CD4-positive, alpha-beta memory T cell (primary cell): ENCODE data around the gene TRIM47. TPM values are rescaled to one million over a fixed set of nuclear protein-coding genes. Genes with fewer than 3 reads are reported as not detected.

Experiments
- CTCF ChIA-PET: fragments of 350-600 bp; sonication (Branson Sonifier 250); formaldehyde crosslinking; loops from one replicate; lab custom pipeline; 2021; ENCODE audit warnings: inconsistent platforms; ENCODE audit not compliant: partially characterized antibody; lab: Charles Lee
- POLR2A ChIA-PET: fragments of 350-600 bp; sonication (Branson Sonifier 250); formaldehyde crosslinking; loops from one replicate; lab custom pipeline; 2021; ENCODE audit not compliant: partially characterized antibody; lab: Charles Lee
- DNase-seq, 5 donors: peaks; one replicate each; pipeline versions ENCODE4 v3.0.0 to v3.0.0-alpha.2; 2020 to 2022; ENCODE audit warnings: mixed read lengths in 1 of 5
- H3K27ac ChIP-seq: one replicate; pipeline ENCODE4 v1.7.0; 2013; ENCODE audit warnings: low read depth, low read length
- H3K27me3 ChIP-seq: 2 replicates; pipeline ENCODE4 v1.7.0; 2013; ENCODE audit warnings: mild to moderate bottlenecking, low read length, moderate library complexity; ENCODE audit not compliant: insufficient read depth
- H3K36me3 ChIP-seq: 2 replicates; pipeline ENCODE4 v1.7.0; 2013; ENCODE audit warnings: mild to moderate bottlenecking, low read length, moderate library complexity; ENCODE audit not compliant: insufficient read depth
- H3K4me1 ChIP-seq: 2 replicates; pipeline ENCODE4 v1.7.0; 2013; ENCODE audit warnings: mild to moderate bottlenecking, low read length, moderate library complexity; ENCODE audit not compliant: insufficient read depth
- H3K4me3 ChIP-seq, 2 donors: one replicate each; pipeline ENCODE4 v1.7.0; 2013; ENCODE audit warnings: low read length in 2 of 2, mild to moderate bottlenecking in 1 of 2
- H3K9me3 ChIP-seq, 2 donors: one replicate each; pipeline ENCODE4 v1.7.0; 2013; ENCODE audit warnings: low read length in 2 of 2, control low read depth in 1 of 2; ENCODE audit not compliant: control insufficient read depth in 1 of 2
- H3K27ac Mint-ChIP-seq, 7 donors: one replicate each; pipeline ENCODE4 v1.8.0; 2020 to 2021; ENCODE audit warnings: mixed read lengths in 7 of 7, mild to moderate bottlenecking in 6 of 7, inconsistent platforms in 3 of 7, moderate library complexity in 3 of 7
- H3K27me3 Mint-ChIP-seq, 2 donors: one replicate each; pipeline ENCODE4 v1.8.0; 2020 to 2021; ENCODE audit warnings: mixed read lengths in 2 of 2
- H3K36me3 Mint-ChIP-seq, 2 donors: one replicate each; pipeline ENCODE4 v1.8.0; 2020 to 2021; ENCODE audit warnings: mixed read lengths in 2 of 2, inconsistent platforms in 1 of 2, mild to moderate bottlenecking in 1 of 2
- H3K4me1 Mint-ChIP-seq, 4 donors: one replicate each; pipeline ENCODE4 v1.8.0; 2020 to 2021; ENCODE audit warnings: mixed read lengths in 4 of 4, mild to moderate bottlenecking in 1 of 4
- H3K4me3 Mint-ChIP-seq, 8 donors: one replicate each; pipeline ENCODE4 v1.8.0; 2020 to 2021; ENCODE audit warnings: mixed read lengths in 8 of 8, mild to moderate bottlenecking in 7 of 8, moderate library complexity in 6 of 8, inconsistent platforms in 3 of 8
- H3K9me3 Mint-ChIP-seq, 8 donors: one replicate each; pipeline ENCODE4 v1.8.0; 2020 to 2021; ENCODE audit warnings: mixed read lengths in 8 of 8, mild to moderate bottlenecking in 5 of 8, inconsistent platforms in 3 of 8, moderate library complexity in 1 of 8
- intact Hi-C: fragments of 100-400 bp; cut with micrococcal nuclease; formaldehyde crosslinking; loops from one replicate; pipeline ENCODE4 v1.15.1; 2023
- polyA plus RNA-seq, 2 donors: library from polyadenylated mRNA; unstranded; fragments of 300-500 nt; fragmentation: Illumina TruSeq; gene quantifications; one replicate each; pipeline ENCODE4 v1.2.3, GENCODE V29; 2021
- total RNA-seq, 2 experiments: library from RNA; stranded (reverse); gene quantifications; one replicate each; pipeline ENCODE4 v1.2.3, GENCODE V29; 2021

Gene TRIM47
- total and polyA plus RNA-seq, 4 experiments from 2014 or later: 11.2 to 26.8 (median 20.0) TPM

GRCh38 chr17:75830164-75831031 is 48.0 kb downstream of the TRIM47 start:
- H3K36me3 ChIP-seq: peaks cover 49% of the 10 kb centered on the region
- intact Hi-C loops: no loop called here
- peaks cover 50% of the 10 kb centered on the region for H3K4me1 ChIP-seq
- H3K27me3 ChIP-seq: no peaks in the 10 kb centered on the region
- H3K9me3 ChIP-seq: no peaks in the 10 kb centered on the region
- H3K9me3 Mint-ChIP-seq: no peaks in the 10 kb centered on the region
- ChIA-PET POLR2A (interaction anchor here (0.6 to 26.2 kb wide), 9 partner anchors 13 to 561 kb away, joined by 3 to 556 read pairs (median 5); partner anchors contain the start of genes TRIM65, UNC13D, UNK and WBP2), CTCF (interaction anchor here (0.6 to 2.2 kb wide), 20 partner anchors 9 to 82 kb away, joined by 3 to 14 read pairs (median 4); partner anchors contain the start of genes GALK1, TRIM65, UNK and WBP2)
- H3K27ac Mint-ChIP-seq: peak overlapping the region in 5 of 7 donors; percentile 60 to 78 (median 68)
- H3K27ac ChIP-seq: no peak overlapping the region
- H3K36me3 Mint-ChIP-seq: peaks cover 16 to 41% of the 10 kb centered on the region in 2 donors
- peaks cover 19 to 50% (median 36%) of the 10 kb centered on the region in 4 donors for H3K4me1 Mint-ChIP-seq
- DNase-seq: no peak
- H3K4me3 Mint-ChIP-seq: no peak overlapping the region
- no peaks in the 10 kb centered on the region for H3K27me3 Mint-ChIP-seq
- no peak overlapping the region for H3K4me3 ChIP-seq

- Histone ChIP-seq H3K9me3 (no peaks in the 10 kb centered on the region), H3K4me1 (peaks cover 45% of the 10 kb centered on the region), H3K27me3 (no peaks in the 10 kb centered on the region), H3K4me3 (no peak overlapping the region), H3K36me3 (peaks cover 43% of the 10 kb centered on the region), H3K27ac (no peak overlapping the region)
- Mint-ChIP-seq H3K9me3 (no peaks in the 10 kb centered on the region), H3K4me1 (peaks cover 18 to 47% (median 34%) of the 10 kb centered on the region in 4 donors), H3K4me3 (no peak overlapping the region), H3K27ac (peak overlapping the region in 5 of 7 donors; percentile 6 to 72 (median 37)), H3K27me3 (no peaks in the 10 kb centered on the region), H3K36me3 (peaks cover 15 to 40% of the 10 kb centered on the region in 2 donors)
- DNase-seq: no peak
- CTCF ChIA-PET: interaction anchor here (0.8 to 2.2 kb wide), 16 partner anchors 13 to 81 kb away, joined by 3 to 14 read pairs (median 4); partner anchors contain the start of genes GALK1, TRIM65, UNK and WBP2
- intact Hi-C loops: no loop called here
- POLR2A ChIA-PET: interaction anchor here (0.6 to 26.2 kb wide), 8 partner anchors 13 to 76 kb away, joined by 3 to 556 read pairs (median 6); partner anchors contain the start of genes TRIM65, UNC13D, UNK and WBP2
Measured at GRCh38 chr17:75829747-75830146, 48.6 kb downstream of the TRIM47 start.

- ChIA-PET POLR2A (interaction anchor here (1.2 to 26.2 kb wide), 8 partner anchors 16 to 75 kb away, joined by 3 to 556 read pairs (median 13); partner anchors contain the start of genes GALK1, UNC13D, UNK and WBP2), CTCF (interaction anchor here (0.7 to 3.9 kb wide), 10 partner anchors 10 to 135 kb away, joined by 3 to 25 read pairs (median 6); partner anchors contain the start of genes GALK1 and WBP2)
- Mint-ChIP-seq H3K27me3 (no peaks in the 10 kb centered on the region), H3K36me3 (peaks cover 12 to 36% of the 10 kb centered on the region in 2 donors), H3K27ac (peak overlapping the region in 1 of 7 donors; percentile 87), H3K9me3 (no peaks in the 10 kb centered on the region), H3K4me3 (no peak overlapping the region), H3K4me1 (peaks cover 12 to 36% (median 26%) of the 10 kb centered on the region in 4 donors)
- Histone ChIP-seq H3K4me3 (no peak overlapping the region), H3K27me3 (no peaks in the 10 kb centered on the region), H3K27ac (no peak overlapping the region), H3K36me3 (peaks cover 33% of the 10 kb centered on the region), H3K9me3 (no peaks in the 10 kb centered on the region), H3K4me1 (peaks cover 35% of the 10 kb centered on the region)
- DNase-seq: no peak
- intact Hi-C loops: no loop called here
Measured at GRCh38 chr17:75828741-75829140, 49.6 kb downstream of the TRIM47 start.

- peak overlapping the region in 7 of 8 donors; percentile 12 to 73 (median 45) for H3K4me3 Mint-ChIP-seq
- H3K9me3 ChIP-seq: no peaks in the 10 kb centered on the region
- peaks cover 7 to 29% (median 19%) of the 10 kb centered on the region in 4 donors for H3K4me1 Mint-ChIP-seq
- CTCF ChIA-PET: interaction anchor here (0.9 to 3.9 kb wide), 8 partner anchors 11 to 78 kb away, joined by 3 to 25 read pairs (median 8); partner anchors contain the start of genes GALK1 and WBP2
- POLR2A ChIA-PET: interaction anchor here (1.2 to 26.2 kb wide), 10 partner anchors 17 to 74 kb away, joined by 3 to 556 read pairs (median 8); partner anchors contain the start of genes GALK1, UNC13D, UNK and WBP2
- no peak for DNase-seq
- no peaks in the 10 kb centered on the region for H3K9me3 Mint-ChIP-seq
- peak overlapping the region; percentile 59 for H3K27ac ChIP-seq
- no peaks in the 10 kb centered on the region for H3K27me3 ChIP-seq
- no peaks in the 10 kb centered on the region for H3K27me3 Mint-ChIP-seq
- H3K36me3 ChIP-seq: peaks cover 28% of the 10 kb centered on the region
- peak overlapping the region; percentile 66 to 91 (median 83) for H3K27ac Mint-ChIP-seq
- peaks cover 8 to 36% of the 10 kb centered on the region in 2 donors for H3K36me3 Mint-ChIP-seq
- H3K4me3 ChIP-seq: no peak overlapping the region
- intact Hi-C loops: no loop called here
- peaks cover 28% of the 10 kb centered on the region for H3K4me1 ChIP-seq
Measured at GRCh38 chr17:75828076-75828400, 50.3 kb downstream of the TRIM47 start.

- H3K36me3 Mint-ChIP-seq: peaks cover 8 to 34% of the 10 kb centered on the region in 2 donors
- H3K27me3 Mint-ChIP-seq: no peaks in the 10 kb centered on the region
- peak overlapping the region; percentile 17 to 73 (median 56) for H3K4me3 Mint-ChIP-seq
- peak; percentile 55 to 80 (median 71) for DNase-seq
- H3K4me1 Mint-ChIP-seq: peaks cover 5 to 24% (median 15%) of the 10 kb centered on the region in 4 donors
- peak overlapping the region; percentile 66 to 91 (median 83) for H3K27ac Mint-ChIP-seq
- no peaks in the 10 kb centered on the region for H3K9me3 Mint-ChIP-seq
- peaks cover 28% of the 10 kb centered on the region for H3K36me3 ChIP-seq
- H3K4me1 ChIP-seq: peaks cover 26% of the 10 kb centered on the region
- H3K4me3 ChIP-seq: no peak overlapping the region
- H3K27ac ChIP-seq: peak overlapping the region; percentile 59
- CTCF ChIA-PET: interaction anchor here (0.7 to 3.9 kb wide), 15 partner anchors 8 to 77 kb away, joined by 3 to 25 read pairs (median 5); partner anchors contain the start of genes GALK1, MRPL38 and UNK
- intact Hi-C loops: loop anchor here (1.0 kb wide), 2 partner anchors 42 to 63 kb away; no protein-coding TSS in a partner anchor
- no peaks in the 10 kb centered on the region for H3K9me3 ChIP-seq
- no peaks in the 10 kb centered on the region for H3K27me3 ChIP-seq
- POLR2A ChIA-PET: interaction anchor here (0.9 to 26.2 kb wide), 11 partner anchors 17 to 160 kb away, joined by 3 to 556 read pairs (median 6); partner anchors contain the start of genes GALK1, RECQL5, SAP30BP and UNC13D
Measured at GRCh38 chr17:75827308-75828075, 50.9 kb downstream of the TRIM47 start.

GRCh38 chr17:75826561-75827307 is 51.6 kb downstream of the TRIM47 start:
- Histone ChIP-seq H3K4me1 (peaks cover 26% of the 10 kb centered on the region), H3K9me3 (no peaks in the 10 kb centered on the region), H3K27me3 (no peaks in the 10 kb centered on the region), H3K27ac (peak overlapping the region; percentile 59), H3K36me3 (peaks cover 28% of the 10 kb centered on the region), H3K4me3 (no peak overlapping the region)
- Mint-ChIP-seq H3K4me1 (peaks cover 6 to 24% (median 16%) of the 10 kb centered on the region in 4 donors), H3K4me3 (no peak overlapping the region), H3K27ac (peak overlapping the region in 5 of 7 donors; percentile 22 to 70 (median 44)), H3K27me3 (no peaks in the 10 kb centered on the region), H3K9me3 (no peaks in the 10 kb centered on the region), H3K36me3 (peaks cover 4 to 33% of the 10 kb centered on the region in 2 donors)
- ChIA-PET CTCF (interaction anchor here (0.7 to 3.9 kb wide), 15 partner anchors 8 to 78 kb away, joined by 3 to 25 read pairs (median 5); partner anchors contain the start of genes GALK1, MRPL38 and UNK), POLR2A (interaction anchor here (0.9 to 26.2 kb wide), 9 partner anchors 18 to 160 kb away, joined by 3 to 556 read pairs (median 11); partner anchors contain the start of genes GALK1, RECQL5, SAP30BP and UNC13D)
- DNase-seq: no peak
- intact Hi-C loops: loop anchor here (1.0 kb wide), 2 partner anchors 41 to 62 kb away; no protein-coding TSS in a partner anchor
